ENCODE results near the gene ZBTB7C. TPM values are rescaled to one million over a fixed set of nuclear protein-coding genes. Genes with fewer than 3 reads are reported as not detected.

Gene ZBTB7C
- total RNA-seq, 1 experiment from 2014 or later: 0.18 TPM

GRCh38 chr18:48197819-48198218, 211.4 kb downstream of the ZBTB7C start:
- Histone ChIP-seq H3K9me3 (no peaks in the 10 kb centered on the region), H3K27me3 (replicated peaks; ENCODE audit: control insufficient read depth, insufficient read depth, low read length) (no peaks in the 10 kb centered on the region), H3K4me1 (no peaks in the 10 kb centered on the region), H3K36me3 (ENCODE audit: control insufficient read depth, insufficient read depth, low read length) (no peaks in the 10 kb centered on the region), H3K4me3 (ENCODE audit: low read depth, low read length) (no peak overlapping the region)
- H3K9me3 Mint-ChIP-seq (ENCODE audit: unreplicated experiment): no peaks in the 10 kb centered on the region
- intact Hi-C loops (cut with micrococcal nuclease; ENCODE audit: unreplicated experiment): no loop called here
- H3K27ac Mint-ChIP-seq (ENCODE audit: unreplicated experiment): no peak overlapping the region
- no peaks in the 10 kb centered on the region for H3K4me1 Mint-ChIP-seq (ENCODE audit: low read depth, unreplicated experiment)
- no peak overlapping the region for H3K4me3 Mint-ChIP-seq (ENCODE audit: unreplicated experiment)
- no peak for DNase-seq
- ChIA-PET POLR2A (no interaction called here), CTCF (no interaction called here)
- BruUV-seq (replicated peaks): no TSS peak
- peaks cover 20% of the 10 kb centered on the region for H3K27me3 Mint-ChIP-seq (ENCODE audit: insufficient read depth, unreplicated experiment)
- no peaks in the 10 kb centered on the region for H3K36me3 Mint-ChIP-seq (ENCODE audit: insufficient read depth, unreplicated experiment)
- TF ChIP-seq CTCF (IDR thresholded peaks at IDR 0.05; ENCODE audit: insufficient read depth in 1 of 2, low read depth in 1 of 2, low read length in 1 of 2, severe bottlenecking in 1 of 2, unreplicated experiment in 1 of 2): no peak

GRCh38 chr18:48195787-48196186, 213.4 kb downstream of the ZBTB7C start:
- TF ChIP-seq CTCF (IDR thresholded peaks at IDR 0.05; ENCODE audit: insufficient read depth in 1 of 2, low read depth in 1 of 2, low read length in 1 of 2, severe bottlenecking in 1 of 2, unreplicated experiment in 1 of 2): no peak
- intact Hi-C loops (cut with micrococcal nuclease; ENCODE audit: unreplicated experiment): no loop called here
- H3K9me3 ChIP-seq: no peaks in the 10 kb centered on the region
- DNase-seq: no peak
- Mint-ChIP-seq H3K27ac (ENCODE audit: unreplicated experiment) (no peak overlapping the region), H3K36me3 (ENCODE audit: insufficient read depth, unreplicated experiment) (no peaks in the 10 kb centered on the region), H3K4me3 (ENCODE audit: unreplicated experiment) (no peak overlapping the region), H3K27me3 (ENCODE audit: insufficient read depth, unreplicated experiment) (peaks cover 18% of the 10 kb centered on the region), H3K9me3 (ENCODE audit: unreplicated experiment) (no peaks in the 10 kb centered on the region), H3K4me1 (ENCODE audit: low read depth, unreplicated experiment) (no peaks in the 10 kb centered on the region)
- no peak overlapping the region for H3K4me3 ChIP-seq (ENCODE audit: low read depth, low read length)
- no peaks in the 10 kb centered on the region for H3K27me3 ChIP-seq (replicated peaks; ENCODE audit: control insufficient read depth, insufficient read depth, low read length)
- no peaks in the 10 kb centered on the region for H3K4me1 ChIP-seq
- no TSS peak for BruUV-seq (replicated peaks)
- CTCF ChIA-PET: no interaction called here
- POLR2A ChIA-PET: no interaction called here
- H3K36me3 ChIP-seq (ENCODE audit: control insufficient read depth, insufficient read depth, low read length): no peaks in the 10 kb centered on the region

GRCh38 chr18:48194591-48195181, 214.5 kb downstream of the ZBTB7C start:
- Mint-ChIP-seq H3K4me3 (ENCODE audit: unreplicated experiment) (no peak overlapping the region), H3K36me3 (ENCODE audit: insufficient read depth, unreplicated experiment) (no peaks in the 10 kb centered on the region)

More at GRCh38 chr18:48194591-48195181, 214.5 kb downstream of the ZBTB7C start:
- ChIA-PET CTCF (no interaction called here), POLR2A (no interaction called here)
- no peaks in the 10 kb centered on the region for H3K36me3 ChIP-seq (ENCODE audit: control insufficient read depth, insufficient read depth, low read length)
- H3K9me3 Mint-ChIP-seq (ENCODE audit: unreplicated experiment): no peaks in the 10 kb centered on the region
- no TSS peak for BruUV-seq (replicated peaks)
- no peaks in the 10 kb centered on the region for H3K27me3 ChIP-seq (replicated peaks; ENCODE audit: control insufficient read depth, insufficient read depth, low read length)
- H3K27me3 Mint-ChIP-seq (ENCODE audit: insufficient read depth, unreplicated experiment): peaks cover 18% of the 10 kb centered on the region
- no peak for TF ChIP-seq CTCF (IDR thresholded peaks at IDR 0.05; ENCODE audit: insufficient read depth in 1 of 2, low read depth in 1 of 2, low read length in 1 of 2, severe bottlenecking in 1 of 2, unreplicated experiment in 1 of 2)
- H3K4me1 ChIP-seq: no peaks in the 10 kb centered on the region
- no peak overlapping the region for H3K27ac Mint-ChIP-seq (ENCODE audit: unreplicated experiment)
- intact Hi-C loops (cut with micrococcal nuclease; ENCODE audit: unreplicated experiment): no loop called here
- no peaks in the 10 kb centered on the region for H3K9me3 ChIP-seq
- H3K4me1 Mint-ChIP-seq (ENCODE audit: low read depth, unreplicated experiment): no peaks in the 10 kb centered on the region
- DNase-seq: no peak
- no peak overlapping the region for H3K4me3 ChIP-seq (ENCODE audit: low read depth, low read length)
